HL-60 (cell line): ENCODE data around the gene TNPO3.

ENCODE experiments used
- DNase-seq, 2 experiments: peaks; one replicate each; pipeline ENCODE4 v3.0.0-alpha.2; 2010 to 2020; ENCODE audit warnings: low read depth in 1 of 2, low spot score in 1 of 2
- H3K27ac ChIP-seq: fragments of 250-450 bp; sonication (Bioruptor Pico); replicated peaks from 2 replicates; pipeline ENCODE4 v1.5.1; 2020; ENCODE audit warnings: mild to moderate bottlenecking, moderate library complexity
- H3K27me3 ChIP-seq: fragments of 250-450 bp; sonication (Bioruptor Pico); 2 replicates; pipeline ENCODE4 v1.5.1; 2021; ENCODE audit warnings: mild to moderate bottlenecking, moderate library complexity; ENCODE audit not compliant: insufficient read depth, poor library complexity, severe bottlenecking
- H3K4me3 ChIP-seq: replicated peaks from 2 replicates; pipeline ENCODE4 v1.5.1; 2011; ENCODE audit warnings: mild to moderate bottlenecking, control low read depth, low read length; ENCODE audit not compliant: insufficient read depth
- CTCF ChIP-seq: IDR thresholded peaks from one replicate; pipeline ENCODE4 v1.5.1; 2011; ENCODE audit warnings: low read length, control low read depth, inconsistent platforms; ENCODE audit not compliant: insufficient read depth
- GABPA ChIP-seq: IDR thresholded peaks from 2 replicates; pipeline ENCODE4 v1.6.1; 2012; ENCODE audit warnings: low read depth
- POLR2AphosphoS5 ChIP-seq: IDR thresholded peaks from 2 replicates; pipeline ENCODE4 v1.6.1; 2012; ENCODE audit warnings: low read depth
- REST ChIP-seq: IDR thresholded peaks from 2 replicates; pipeline ENCODE4 v1.6.1; 2012; ENCODE audit warnings: low read depth; ENCODE audit not compliant: insufficient replicate concordance
- SPI1 ChIP-seq: IDR thresholded peaks from 2 replicates; pipeline ENCODE4 v1.6.1; 2012; ENCODE audit warnings: low read depth, mild to moderate bottlenecking, borderline replicate concordance

TNPO3 gene

GRCh38 chr7:129090300-129090907 lies 35.5 kb upstream of the TNPO3 start:
- H3K4me3 ChIP-seq: no peak overlapping the region
- H3K27me3 ChIP-seq: no peaks in the 10 kb centered on the region
- no peak for TF ChIP-seq GABPA
- TF ChIP-seq CTCF: no peak
- TF ChIP-seq POLR2AphosphoS5: no peak
- no peak for TF ChIP-seq SPI1
- DNase-seq: no peak
- peak overlapping the region; percentile 41 for H3K27ac ChIP-seq

GRCh38 chr7:129089521-129090212 lies 34.8 kb upstream of the TNPO3 start:
- H3K4me3 ChIP-seq: no peak overlapping the region
- peak overlapping the region; percentile 41 for H3K27ac ChIP-seq
- TF ChIP-seq REST: no peak
- TF ChIP-seq SPI1: peak; percentile 94
- TF ChIP-seq POLR2AphosphoS5: no peak
- peak in 1 of 2 experiments; percentile 77 for DNase-seq
- no peaks in the 10 kb centered on the region for H3K27me3 ChIP-seq

- no peaks in the 10 kb centered on the region for H3K27me3 ChIP-seq
- no peak for DNase-seq
- TF ChIP-seq GABPA: no peak
- no peak for TF ChIP-seq SPI1
- TF ChIP-seq REST: no peak
- TF ChIP-seq CTCF: no peak
- TF ChIP-seq POLR2AphosphoS5: no peak
These were observed 30.1 kb upstream of the TNPO3 start for GRCh38 chr7:129084801-129085551.

GRCh38 chr7:129083525-129083924 lies 28.6 kb upstream of the TNPO3 start:
- TF ChIP-seq CTCF (no peak), REST (no peak), GABPA (no peak), POLR2AphosphoS5 (no peak), SPI1 (no peak)
- no peaks in the 10 kb centered on the region for H3K27me3 ChIP-seq
- H3K4me3 ChIP-seq: no peak overlapping the region
- DNase-seq: no peak
- H3K27ac ChIP-seq: no peak overlapping the region

More at GRCh38 chr7:129084801-129085551, 30.1 kb upstream of the TNPO3 start:
- H3K27ac ChIP-seq: no peak overlapping the region
- no peak overlapping the region for H3K4me3 ChIP-seq
